ENCODE data around the gene PLEKHA3.
A peak's percentile ranks its signal among the peaks of the same experiment; 100 is the strongest.
"Not testable (repeated sequence)": the region's sequence is repeated elsewhere in the genome, so short reads cannot be mapped to it uniquely, and the experiment has no call there.

The PLEKHA3 gene

GRCh38 chr2:178479275-178479616, 1.0 kb upstream of the PLEKHA3 start:
- no peak for DNase-seq

GRCh38 chr2:178479758-178480226, 465 bp upstream of the PLEKHA3 start:
- DNase-seq: no peak

- DNase-seq: no peak
These were observed 2.2 kb downstream of the PLEKHA3 start for GRCh38 chr2:178482437-178482836.

- DNase-seq: no peak
These were observed 4.2 kb downstream of the PLEKHA3 start for GRCh38 chr2:178484245-178485041.

GRCh38 chr2:178485356-178485755, 5.1 kb downstream of the PLEKHA3 start:
- DNase-seq: no peak

- DNase-seq: no peak
These were observed 11.4 kb downstream of the PLEKHA3 start for GRCh38 chr2:178491612-178492011.

- no peak for DNase-seq
These were observed 15.8 kb downstream of the PLEKHA3 start for GRCh38 chr2:178496049-178496448.

- no peak for DNase-seq
These were observed 17.9 kb downstream of the PLEKHA3 start for GRCh38 chr2:178498137-178498536.

- no peak for DNase-seq
These were observed 19.4 kb downstream of the PLEKHA3 start for GRCh38 chr2:178499640-178500039.

GRCh38 chr2:178502751-178503150, 22.5 kb downstream of the PLEKHA3 start:
- DNase-seq: no peak

GRCh38 chr2:178506101-178506500, 25.8 kb downstream of the PLEKHA3 start:
- DNase-seq: no peak

- DNase-seq: no peak
These were observed 26.3 kb downstream of the PLEKHA3 start for GRCh38 chr2:178506524-178506923.

GRCh38 chr2:178506949-178507348, 26.7 kb downstream of the PLEKHA3 start:
- no peak for DNase-seq

- no peak for DNase-seq
These were observed 28.4 kb downstream of the PLEKHA3 start for GRCh38 chr2:178508646-178509045.

GRCh38 chr2:178510384-178510783, 30.1 kb downstream of the PLEKHA3 start:
- no peak for DNase-seq

GRCh38 chr2:178512484-178512883, 32.2 kb downstream of the PLEKHA3 start:
- DNase-seq: no peak

- DNase-seq: no peak
These were observed 33.6 kb downstream of the PLEKHA3 start for GRCh38 chr2:178513876-178514275.

GRCh38 chr2:178514664-178515063, 34.4 kb downstream of the PLEKHA3 start:
- no peak for DNase-seq

GRCh38 chr2:178517496-178517895, 37.2 kb downstream of the PLEKHA3 start:
- DNase-seq: no peak

- DNase-seq: no peak
These were observed 41.3 kb downstream of the PLEKHA3 start for GRCh38 chr2:178521304-178522150.

- DNase-seq: peak; percentile 94
These were observed 42.8 kb downstream of the PLEKHA3 start for GRCh38 chr2:178522950-178523595.

- DNase-seq: no peak
These were observed 43.4 kb downstream of the PLEKHA3 start for GRCh38 chr2:178523596-178524134.

- not testable (repeated sequence) for DNase-seq
These were observed 44.8 kb downstream of the PLEKHA3 start for GRCh38 chr2:178525010-178525409.
